Measurements from ENCODE around the gene NAGA. TPM values are rescaled to one million over a fixed set of nuclear protein-coding genes. Genes with fewer than 3 reads are reported as not detected.
A peak's percentile ranks its signal among the peaks of the same experiment; 100 is the strongest.

Gene NAGA
- polyA plus RNA-seq, 3 donors = 123 to 218 (median 200) TPM

- no peak overlapping the region for H3K27ac Mint-ChIP-seq
- no peak overlapping the region for H3K4me2 ChIP-seq (replicated peaks; ENCODE audit: extremely low read depth, low read length, poor library complexity, severe bottlenecking)
- H3K27ac ChIP-seq (ENCODE audit: low read depth in 1 of 2, low read length in 2 of 2) = no peak overlapping the region
- TF ChIP-seq, protein P1, sequence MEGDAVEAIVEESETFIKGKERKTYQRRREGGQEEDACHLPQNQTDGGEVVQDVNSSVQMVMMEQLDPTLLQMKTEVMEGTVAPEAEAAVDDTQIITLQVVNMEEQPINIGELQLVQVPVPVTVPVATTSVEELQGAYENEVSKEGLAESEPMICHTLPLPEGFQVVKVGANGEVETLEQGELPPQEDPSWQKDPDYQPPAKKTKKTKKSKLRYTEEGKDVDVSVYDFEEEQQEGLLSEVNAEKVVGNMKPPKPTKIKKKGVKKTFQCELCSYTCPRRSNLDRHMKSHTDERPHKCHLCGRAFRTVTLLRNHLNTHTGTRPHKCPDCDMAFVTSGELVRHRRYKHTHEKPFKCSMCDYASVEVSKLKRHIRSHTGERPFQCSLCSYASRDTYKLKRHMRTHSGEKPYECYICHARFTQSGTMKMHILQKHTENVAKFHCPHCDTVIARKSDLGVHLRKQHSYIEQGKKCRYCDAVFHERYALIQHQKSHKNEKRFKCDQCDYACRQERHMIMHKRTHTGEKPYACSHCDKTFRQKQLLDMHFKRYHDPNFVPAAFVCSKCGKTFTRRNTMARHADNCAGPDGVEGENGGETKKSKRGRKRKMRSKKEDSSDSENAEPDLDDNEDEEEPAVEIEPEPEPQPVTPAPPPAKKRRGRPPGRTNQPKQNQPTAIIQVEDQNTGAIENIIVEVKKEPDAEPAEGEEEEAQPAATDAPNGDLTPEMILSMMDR (IDR thresholded peaks at IDR 0.05) = no peak
- peaks cover 4 to 20% (median 14%) of the 10 kb centered on the region in 7 donors for H3K9me3 Mint-ChIP-seq
- peaks cover 0 to 2% (median 0%) of the 10 kb centered on the region in 3 donors for H3K27me3 Mint-ChIP-seq (ENCODE audit: low read depth in 3 of 3)
- peaks cover 17 to 19% of the 10 kb centered on the region in 2 donors for H3K4me1 ChIP-seq (ENCODE audit: control insufficient read depth in 1 of 2, insufficient read depth in 2 of 2, low read length in 2 of 2)
- H3K36me3 ChIP-seq (replicated peaks in 1 of 2; ENCODE audit: control insufficient read depth in 1 of 2, insufficient read depth in 2 of 2, low read length in 2 of 2) = peaks cover 85 to 93% of the 10 kb centered on the region in 2 donors
- peaks cover 84 to 94% of the 10 kb centered on the region in 2 donors for H3K36me3 Mint-ChIP-seq
- DNase-seq = no peak
- H3K9ac ChIP-seq (ENCODE audit: insufficient read depth, low read length, poor library complexity, severe bottlenecking) = no peak overlapping the region
- H2AFZ ChIP-seq (ENCODE audit: insufficient read depth, low read depth, low read length, poor library complexity, severe bottlenecking) = no peak overlapping the region
- peaks cover 84% of the 10 kb centered on the region for H4K20me1 ChIP-seq (ENCODE audit: insufficient read depth, low read length)
- intact Hi-C loops (cut with micrococcal nuclease) = no loop called here
- peaks cover 17 to 19% of the 10 kb centered on the region in 2 donors for H3K9me3 ChIP-seq (replicated peaks in 1 of 2; ENCODE audit: control insufficient read depth in 1 of 2, insufficient read depth in 1 of 2, low read length in 2 of 2)
- H3K27me3 ChIP-seq (ENCODE audit: control insufficient read depth in 2 of 2, insufficient read depth in 2 of 2, low read length in 2 of 2) = no peaks in the 10 kb centered on the region
- WGBS (ENCODE audit: insufficient coverage) = 100% methylated on average over 1 of the region's 1 CpG
- no peak overlapping the region for H3K4me3 Mint-ChIP-seq
- H3K4me1 Mint-ChIP-seq = peaks cover 30% of the 10 kb centered on the region
- no peak overlapping the region for H3K4me3 ChIP-seq (replicated peaks in 1 of 3; ENCODE audit: low read depth in 2 of 3, low read length in 3 of 3)
- H3K79me2 ChIP-seq (ENCODE audit: insufficient read depth, low read length) = peaks cover 56% of the 10 kb centered on the region
These were observed 6.0 kb downstream of the NAGA start for GRCh38 chr22:42064629-42065028.

GRCh38 chr22:42062506-42063170 is 8.0 kb downstream of the NAGA start:
- DNase-seq = no peak
- Mint-ChIP-seq H3K9me3 (peaks cover 23 to 36% (median 32%) of the 10 kb centered on the region in 7 donors), H3K4me1 (peaks cover 11% of the 10 kb centered on the region), H3K27me3 (ENCODE audit: low read depth in 3 of 3) (peaks cover 0 to 2% (median 0%) of the 10 kb centered on the region in 3 donors), H3K4me3 (no peak overlapping the region), H3K27ac (peak overlapping the region in 2 of 7 donors; percentile 4 to 55), H3K36me3 (peaks cover 88 to 98% of the 10 kb centered on the region in 2 donors)
- no peaks in the 10 kb centered on the region for H3K4me1 ChIP-seq (ENCODE audit: control insufficient read depth in 1 of 2, insufficient read depth in 2 of 2, low read length in 2 of 2)
- peaks cover 91 to 97% of the 10 kb centered on the region in 2 donors for H3K36me3 ChIP-seq (replicated peaks in 1 of 2; ENCODE audit: control insufficient read depth in 1 of 2, insufficient read depth in 2 of 2, low read length in 2 of 2)
- TF ChIP-seq, protein P1 (IDR thresholded peaks at IDR 0.05) = no peak
- no peak overlapping the region for H3K9ac ChIP-seq (ENCODE audit: insufficient read depth, low read length, poor library complexity, severe bottlenecking)
- H3K4me3 ChIP-seq (replicated peaks in 1 of 3; ENCODE audit: low read depth in 2 of 3, low read length in 3 of 3) = no peak overlapping the region
- H4K20me1 ChIP-seq (ENCODE audit: insufficient read depth, low read length) = peaks cover 76% of the 10 kb centered on the region
- H3K27ac ChIP-seq (ENCODE audit: low read depth in 1 of 2, low read length in 2 of 2) = peak overlapping the region in 1 of 2 donors; percentile 17
- H3K4me2 ChIP-seq (replicated peaks; ENCODE audit: extremely low read depth, low read length, poor library complexity, severe bottlenecking) = no peak overlapping the region
- peaks cover 36% of the 10 kb centered on the region for H3K79me2 ChIP-seq (ENCODE audit: insufficient read depth, low read length)
- 90% methylated on average over 2 of the region's 10 CpGs for WGBS (ENCODE audit: insufficient coverage)
- H3K27me3 ChIP-seq (ENCODE audit: control insufficient read depth in 2 of 2, insufficient read depth in 2 of 2, low read length in 2 of 2) = no peaks in the 10 kb centered on the region
- no peak overlapping the region for H2AFZ ChIP-seq (ENCODE audit: insufficient read depth, low read depth, low read length, poor library complexity, severe bottlenecking)
- intact Hi-C loops (cut with micrococcal nuclease) = no loop called here
- H3K9me3 ChIP-seq (replicated peaks in 1 of 2; ENCODE audit: control insufficient read depth in 1 of 2, insufficient read depth in 1 of 2, low read length in 2 of 2) = peaks cover 33 to 34% of the 10 kb centered on the region in 2 donors

Data from CD14-positive monocyte (primary cell).